CD14-positive monocyte (primary cell): ENCODE data around the gene FOXO3. TPM values are rescaled to one million over a fixed set of nuclear protein-coding genes. Genes with fewer than 3 reads are reported as not detected.

Experiments used
- DNase-seq, 3 donors: peaks; one replicate each; pipeline ENCODE4 v3.0.0-alpha.2; 2011 to 2022
- H2AFZ ChIP-seq: 2 replicates; pipeline ENCODE4 v1.6.0; 2012; ENCODE audit warnings: mild to moderate bottlenecking, low read depth, low read length, inconsistent platforms; ENCODE audit not compliant: insufficient read depth, poor library complexity, severe bottlenecking
- H3K27ac ChIP-seq, 2 donors: 1 replicate in 1 of 2; 2 replicates in 1 of 2; pipeline ENCODE4 v1.5.1; 2012 to 2013; ENCODE audit warnings: low read length in 2 of 2, control low read depth in 1 of 2, inconsistent platforms in 1 of 2, low read depth in 1 of 2, mild to moderate bottlenecking in 1 of 2
- H3K27me3 ChIP-seq, 2 donors: one replicate each; pipeline versions ENCODE4 v1.6.0 to v1.6.1; 2011 to 2013; ENCODE audit warnings: low read length in 2 of 2; ENCODE audit not compliant: control insufficient read depth in 2 of 2, insufficient read depth in 2 of 2
- H3K36me3 ChIP-seq, 2 donors: replicated peaks in 1 of 2; 1 replicate in 1 of 2; 2 replicates in 1 of 2; pipeline versions ENCODE4 v1.5.1 to v1.6.1; 2012 to 2013; ENCODE audit warnings: low read length in 2 of 2, control low read depth in 1 of 2, inconsistent platforms in 1 of 2, mild to moderate bottlenecking in 1 of 2; ENCODE audit not compliant: insufficient read depth in 2 of 2, control insufficient read depth in 1 of 2
- H3K4me1 ChIP-seq, 2 donors: 1 replicate in 1 of 2; 2 replicates in 1 of 2; pipeline versions ENCODE4 v1.5.1 to v1.6.1; 2012 to 2013; ENCODE audit warnings: low read length in 2 of 2, control low read depth in 1 of 2, inconsistent platforms in 1 of 2, mild to moderate bottlenecking in 1 of 2, moderate library complexity in 1 of 2; ENCODE audit not compliant: insufficient read depth in 2 of 2, control insufficient read depth in 1 of 2
- H3K4me2 ChIP-seq: replicated peaks from 2 replicates; pipeline ENCODE3; 2012; ENCODE audit warnings: low read length, moderate library complexity, mild to moderate bottlenecking; ENCODE audit not compliant: poor library complexity, severe bottlenecking; ENCODE audit errors: extremely low read depth
- H3K4me3 ChIP-seq, 3 experiments: fragments of 200-600 bp in 1 of 3; sonication (generic) in 1 of 3; replicated peaks in 1 of 3; 1 replicate in 2 of 3; 2 replicates in 1 of 3; pipeline ENCODE4 v1.5.1; 2011 to 2013; ENCODE audit warnings: low read length in 3 of 3, mild to moderate bottlenecking in 3 of 3, control low read depth in 2 of 3, low read depth in 2 of 3, inconsistent platforms in 1 of 3, moderate library complexity in 1 of 3
- H3K79me2 ChIP-seq: 2 replicates; pipeline ENCODE4 v1.6.0; 2012; ENCODE audit warnings: mild to moderate bottlenecking, control low read depth, inconsistent platforms, low read length, moderate library complexity; ENCODE audit not compliant: insufficient read depth
- H3K9ac ChIP-seq: 2 replicates; pipeline ENCODE4 v1.6.0; 2017; ENCODE audit warnings: low read length, mild to moderate bottlenecking; ENCODE audit not compliant: insufficient read depth, poor library complexity, severe bottlenecking
- H3K9me3 ChIP-seq, 2 donors: replicated peaks in 1 of 2; 1 replicate in 1 of 2; 2 replicates in 1 of 2; pipeline versions ENCODE4 v1.5.1 to v1.6.1; 2012 to 2013; ENCODE audit warnings: low read length in 2 of 2, control low read depth in 1 of 2; ENCODE audit not compliant: control insufficient read depth in 1 of 2, insufficient read depth in 1 of 2
- H4K20me1 ChIP-seq: 2 replicates; pipeline ENCODE4 v1.6.0; 2012; ENCODE audit warnings: mild to moderate bottlenecking, low read length, control low read depth, moderate library complexity; ENCODE audit not compliant: insufficient read depth
- H3K27ac Mint-ChIP-seq, 7 donors: one replicate each; pipeline ENCODE4 v1.8.0; 2020; ENCODE audit warnings: mild to moderate bottlenecking in 7 of 7, mixed read lengths in 7 of 7, moderate library complexity in 6 of 7, inconsistent platforms in 2 of 7
- H3K27me3 Mint-ChIP-seq, 3 donors: one replicate each; pipeline ENCODE4 v1.8.0; 2021 to 2022; ENCODE audit warnings: low read depth in 3 of 3, mild to moderate bottlenecking in 3 of 3, mixed read lengths in 3 of 3, moderate library complexity in 3 of 3, inconsistent platforms in 1 of 3
- H3K36me3 Mint-ChIP-seq, 2 donors: one replicate each; pipeline ENCODE4 v1.8.0; 2020; ENCODE audit warnings: mixed read lengths in 2 of 2, inconsistent platforms in 1 of 2, mild to moderate bottlenecking in 1 of 2
- H3K4me1 Mint-ChIP-seq: one replicate; pipeline ENCODE4 v1.8.0; 2020; ENCODE audit warnings: mild to moderate bottlenecking, mixed read lengths
- H3K4me3 Mint-ChIP-seq, 2 donors: one replicate each; pipeline ENCODE4 v1.8.0; 2020; ENCODE audit warnings: mild to moderate bottlenecking in 2 of 2, mixed read lengths in 2 of 2, moderate library complexity in 1 of 2
- H3K9me3 Mint-ChIP-seq, 7 donors: one replicate each; pipeline ENCODE4 v1.8.0; 2020 to 2022; ENCODE audit warnings: mixed read lengths in 7 of 7, mild to moderate bottlenecking in 6 of 7, moderate library complexity in 6 of 7, inconsistent platforms in 2 of 7
- CTCF ChIP-seq: fragments of 200-600 bp; IDR thresholded peaks from one replicate; pipeline ENCODE4 v1.8.0; 2022; ENCODE audit warnings: antibody characterized with exemption, mild to moderate bottlenecking
- WGBS: methylation state at CpG from one replicate; pipeline ENCODE4 v1.1.5; 2013; ENCODE audit warnings: missing lambda C conversion rate; ENCODE audit not compliant: insufficient coverage; 5-methylcytosine and 5-hydroxymethylcytosine counted together
- intact Hi-C, 2 donors: fragments of 100-400 bp; cut with micrococcal nuclease; formaldehyde crosslinking; loops; one replicate each; pipeline versions ENCODE4 v1.15.0 to v1.15.1; 2023
- polyA plus RNA-seq, 3 donors: library from polyadenylated mRNA; depleted of rRNA in 1 of 3; unstranded in 2 of 3; stranded (reverse) in 1 of 3; fragments of 300-500 nt in 2 of 3; fragments of >200 nt in 1 of 3; fragmentation: Illumina TruSeq in 2 of 3; gene quantifications; 1 replicate in 2 of 3; 2 replicates in 1 of 3; pipeline ENCODE4 v1.2.3, GENCODE V29; 2012 to 2021

The FOXO3 gene
- polyA plus RNA-seq, 3 donors = 15.4 to 23.2 (median 17.5) TPM

- DNase-seq = peak in 2 of 3 donors; percentile 12 to 76
- H3K27ac ChIP-seq = peak overlapping the region; percentile 63 to 97
- Mint-ChIP-seq H3K36me3 (peaks cover 21 to 24% of the 10 kb centered on the region in 2 donors), H3K9me3 (peaks cover 0 to 2% (median 0%) of the 10 kb centered on the region in 7 donors), H3K4me1 (peaks cover 46% of the 10 kb centered on the region), H3K27me3 (peaks cover 0 to 9% (median 6%) of the 10 kb centered on the region in 3 donors), H3K4me3 (peak overlapping the region; percentile 98 to 100), H3K27ac (peak overlapping the region; percentile 84 to 97 (median 93))
- intact Hi-C loops = loop anchor here (2.0 to 10.0 kb wide), 2 partner anchors 61 to 63 kb away; no protein-coding TSS in a partner anchor
- WGBS = 8% methylated on average over 42 of the region's 46 CpGs
- H3K4me3 ChIP-seq = peak overlapping the region; percentile 95 to 100 (median 100)
- H3K4me1 ChIP-seq = peaks cover 48 to 61% of the 10 kb centered on the region in 2 donors
- peaks cover 51% of the 10 kb centered on the region for H3K79me2 ChIP-seq
- no peak for TF ChIP-seq CTCF
- H3K9me3 ChIP-seq = no peaks in the 10 kb centered on the region
- H3K36me3 ChIP-seq = no peaks in the 10 kb centered on the region
- no peaks in the 10 kb centered on the region for H3K27me3 ChIP-seq
- H4K20me1 ChIP-seq = peaks cover 57% of the 10 kb centered on the region
- H2AFZ ChIP-seq = no peak overlapping the region
- peak overlapping the region; percentile 99 for H3K4me2 ChIP-seq
- peak overlapping the region; percentile 93 for H3K9ac ChIP-seq
Measured at GRCh38 chr6:108561742-108562502, 1.2 kb downstream of the FOXO3 start.

GRCh38 chr6:108562503-108562993 is 1.8 kb downstream of the FOXO3 start:
- Histone ChIP-seq H3K4me2 (peak overlapping the region; percentile 99), H3K27ac (peak overlapping the region; percentile 63 to 97), H3K4me3 (peak overlapping the region; percentile 95 to 100 (median 100)), H2AFZ (no peak overlapping the region), H3K9ac (peak overlapping the region; percentile 93), H4K20me1 (peaks cover 63% of the 10 kb centered on the region), H3K9me3 (no peaks in the 10 kb centered on the region), H3K36me3 (no peaks in the 10 kb centered on the region), H3K4me1 (peaks cover 48 to 61% of the 10 kb centered on the region in 2 donors), H3K79me2 (peaks cover 57% of the 10 kb centered on the region), H3K27me3 (no peaks in the 10 kb centered on the region)
- 5% methylated on average over 3 of the region's 17 CpGs for WGBS
- Mint-ChIP-seq H3K9me3 (peaks cover 0 to 2% (median 0%) of the 10 kb centered on the region in 7 donors), H3K4me1 (peaks cover 47% of the 10 kb centered on the region), H3K4me3 (peak overlapping the region; percentile 98 to 100), H3K27ac (peak overlapping the region; percentile 84 to 97 (median 93)), H3K36me3 (peaks cover 27 to 30% of the 10 kb centered on the region in 2 donors), H3K27me3 (peaks cover 0 to 7% (median 2%) of the 10 kb centered on the region in 3 donors)
- peak; percentile 56 to 78 (median 72) for DNase-seq
- intact Hi-C loops = loop anchor here in 1 of 2 donors (10.0 kb wide), 1 partner anchor 62 kb away; no protein-coding TSS in a partner anchor
- no peak for TF ChIP-seq CTCF
